Measurements from ENCODE around the gene FAM50B. TPM values are rescaled to one million over a fixed set of nuclear protein-coding genes. Genes with fewer than 3 reads are reported as not detected.

The FAM50B gene
- total and polyA plus RNA-seq, 2 experiments from 2014 or later = 2.2 to 2.6 TPM

DNA sequence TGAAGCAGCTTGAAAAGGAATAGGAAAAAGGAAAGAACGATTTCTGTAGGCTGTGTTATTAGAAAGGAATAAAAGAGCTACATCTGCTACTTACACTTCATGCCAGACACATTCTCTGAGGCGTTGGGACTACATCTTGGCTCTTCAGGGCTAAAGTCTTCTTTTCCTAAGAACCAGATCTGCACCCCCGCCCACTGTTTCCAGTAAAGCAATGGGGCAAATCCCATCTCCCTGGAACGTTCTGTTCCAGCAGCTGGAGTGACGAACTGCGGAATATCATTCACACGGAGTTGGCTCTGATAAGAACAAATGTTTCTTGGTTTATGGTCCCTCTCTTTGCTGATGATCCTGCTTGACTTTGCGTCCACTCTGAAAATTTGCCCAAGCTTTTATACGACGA is 26.9 kb downstream of the FAM50B start:
- Histone ChIP-seq H3K4me1 (ENCODE audit: low read depth) (no peaks in the 10 kb centered on the region), H3K27me3 (no peaks in the 10 kb centered on the region), H3K27ac (no peak overlapping the region), H3K36me3 (no peaks in the 10 kb centered on the region), H3K4me3 (no peak overlapping the region), H3K9me3 (ENCODE audit: low read depth) (no peaks in the 10 kb centered on the region)
- DNase-seq (ENCODE audit: low read depth in 1 of 2, low spot score in 1 of 2) = peak in 1 of 2 donors; percentile 94
- TF ChIP-seq, protein P1, sequence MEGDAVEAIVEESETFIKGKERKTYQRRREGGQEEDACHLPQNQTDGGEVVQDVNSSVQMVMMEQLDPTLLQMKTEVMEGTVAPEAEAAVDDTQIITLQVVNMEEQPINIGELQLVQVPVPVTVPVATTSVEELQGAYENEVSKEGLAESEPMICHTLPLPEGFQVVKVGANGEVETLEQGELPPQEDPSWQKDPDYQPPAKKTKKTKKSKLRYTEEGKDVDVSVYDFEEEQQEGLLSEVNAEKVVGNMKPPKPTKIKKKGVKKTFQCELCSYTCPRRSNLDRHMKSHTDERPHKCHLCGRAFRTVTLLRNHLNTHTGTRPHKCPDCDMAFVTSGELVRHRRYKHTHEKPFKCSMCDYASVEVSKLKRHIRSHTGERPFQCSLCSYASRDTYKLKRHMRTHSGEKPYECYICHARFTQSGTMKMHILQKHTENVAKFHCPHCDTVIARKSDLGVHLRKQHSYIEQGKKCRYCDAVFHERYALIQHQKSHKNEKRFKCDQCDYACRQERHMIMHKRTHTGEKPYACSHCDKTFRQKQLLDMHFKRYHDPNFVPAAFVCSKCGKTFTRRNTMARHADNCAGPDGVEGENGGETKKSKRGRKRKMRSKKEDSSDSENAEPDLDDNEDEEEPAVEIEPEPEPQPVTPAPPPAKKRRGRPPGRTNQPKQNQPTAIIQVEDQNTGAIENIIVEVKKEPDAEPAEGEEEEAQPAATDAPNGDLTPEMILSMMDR (IDR thresholded peaks at IDR 0.05; ENCODE audit: low read depth, low read length) = no peak

DNA sequence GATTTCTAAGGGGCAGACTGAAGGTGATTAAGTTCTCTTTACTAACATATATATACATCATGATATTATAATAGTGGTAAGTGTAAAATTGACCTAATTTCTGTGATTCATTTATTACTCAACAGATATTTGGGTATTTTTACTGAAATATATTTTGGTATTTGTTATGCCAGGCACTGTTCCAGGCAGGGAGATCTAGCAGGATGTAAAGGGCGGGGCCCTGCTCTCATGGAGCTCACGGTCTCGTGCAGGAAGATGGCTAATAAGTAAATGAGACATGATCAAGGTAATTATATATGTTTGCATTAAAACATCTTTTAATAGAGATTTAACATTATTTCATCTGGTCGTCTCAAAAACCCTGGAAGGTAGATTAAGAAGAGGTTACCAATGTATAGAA is 27.7 kb downstream of the FAM50B start:
- H3K4me3 ChIP-seq = no peak overlapping the region
- no peaks in the 10 kb centered on the region for H3K4me1 ChIP-seq (ENCODE audit: low read depth)
- H3K27me3 ChIP-seq = no peaks in the 10 kb centered on the region
- no peaks in the 10 kb centered on the region for H3K9me3 ChIP-seq (ENCODE audit: low read depth)
- H3K27ac ChIP-seq = no peak overlapping the region
- TF ChIP-seq, protein P1 (IDR thresholded peaks at IDR 0.05; ENCODE audit: low read depth, low read length) = no peak
- peak in 1 of 2 donors; percentile 76 for DNase-seq (ENCODE audit: low read depth in 1 of 2, low spot score in 1 of 2)
- no peaks in the 10 kb centered on the region for H3K36me3 ChIP-seq

DNA sequence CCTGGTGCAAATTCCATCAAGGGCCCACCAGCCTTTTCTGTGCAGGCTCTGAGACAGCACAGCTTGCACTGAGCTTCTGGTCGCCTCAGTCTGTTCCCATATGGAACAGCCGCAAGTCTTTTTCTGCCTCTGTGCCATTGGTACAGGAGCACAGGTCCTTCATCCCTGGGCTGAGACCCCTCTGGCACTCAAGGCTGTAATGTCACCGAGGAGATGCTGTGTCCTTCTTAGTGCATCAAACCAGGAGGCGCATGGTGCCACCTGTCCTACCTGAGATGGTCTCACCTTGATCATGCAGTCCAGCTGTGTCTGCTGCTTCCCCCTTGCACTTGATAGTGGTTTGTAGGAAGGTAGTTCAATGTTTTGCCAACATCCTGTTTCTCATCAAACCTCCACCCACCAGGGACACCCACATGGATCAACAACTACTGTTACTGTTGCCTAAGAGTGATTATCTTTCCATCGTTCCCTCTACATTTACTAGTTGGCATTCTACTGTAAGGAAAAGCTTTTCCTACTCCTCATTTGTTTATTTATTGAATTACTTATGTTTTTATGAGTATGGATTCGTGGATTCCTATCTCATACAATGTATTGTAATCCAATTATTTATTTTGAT is 29.0 kb downstream of the FAM50B start:
- TF ChIP-seq, protein P1 (IDR thresholded peaks at IDR 0.05; ENCODE audit: low read depth, low read length) = no peak
- Histone ChIP-seq H3K4me1 (ENCODE audit: low read depth) (no peaks in the 10 kb centered on the region), H3K27ac (no peak overlapping the region), H3K36me3 (no peaks in the 10 kb centered on the region), H3K4me3 (no peak overlapping the region), H3K9me3 (ENCODE audit: low read depth) (no peaks in the 10 kb centered on the region), H3K27me3 (no peaks in the 10 kb centered on the region)
- DNase-seq (ENCODE audit: low read depth in 1 of 2, low spot score in 1 of 2) = no peak

DNA sequence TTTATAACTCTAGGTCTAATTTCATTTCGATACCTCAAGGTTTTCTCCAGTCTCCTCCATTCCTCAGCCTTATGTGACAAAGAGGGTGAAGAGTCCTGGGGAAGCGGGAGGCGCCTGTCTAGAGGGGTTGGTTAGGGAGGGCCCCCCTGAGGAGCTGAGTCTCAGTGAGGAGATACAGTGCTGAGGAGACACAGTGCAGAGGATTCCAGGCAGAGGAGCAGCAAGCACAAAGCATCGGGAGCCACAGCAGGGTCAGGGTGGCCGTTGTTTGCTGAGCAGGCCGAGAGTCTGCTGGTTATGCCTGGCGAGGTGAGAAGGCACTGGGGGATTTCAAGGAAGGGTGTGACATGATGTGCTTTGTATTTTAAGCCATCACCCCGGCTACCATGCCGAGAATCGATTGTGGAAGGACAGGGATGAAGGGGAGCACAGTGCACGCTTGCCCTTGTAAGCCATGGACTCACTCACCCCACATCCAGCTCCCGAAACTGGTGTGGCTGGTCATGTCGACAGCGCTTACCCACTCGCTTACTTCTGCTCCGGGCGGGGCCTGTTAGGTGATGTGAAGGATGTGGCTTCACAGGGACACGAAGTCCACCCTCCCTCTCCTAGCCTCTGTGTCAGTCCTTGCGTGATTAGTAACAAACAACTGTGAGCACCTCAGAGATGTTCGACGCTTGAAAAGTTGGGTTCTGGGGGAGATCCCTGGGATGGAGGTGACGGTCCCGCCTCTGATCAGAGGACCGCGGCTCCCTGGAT is 30.2 kb downstream of the FAM50B start:
- H3K27me3 ChIP-seq = no peaks in the 10 kb centered on the region
- no peak overlapping the region for H3K4me3 ChIP-seq
- H3K36me3 ChIP-seq = no peaks in the 10 kb centered on the region
- no peak for DNase-seq (ENCODE audit: low read depth in 1 of 2, low spot score in 1 of 2)
- TF ChIP-seq, protein P1 (IDR thresholded peaks at IDR 0.05; ENCODE audit: low read depth, low read length) = no peak
- no peaks in the 10 kb centered on the region for H3K9me3 ChIP-seq (ENCODE audit: low read depth)
- no peak overlapping the region for H3K27ac ChIP-seq
- no peaks in the 10 kb centered on the region for H3K4me1 ChIP-seq (ENCODE audit: low read depth)

DNA sequence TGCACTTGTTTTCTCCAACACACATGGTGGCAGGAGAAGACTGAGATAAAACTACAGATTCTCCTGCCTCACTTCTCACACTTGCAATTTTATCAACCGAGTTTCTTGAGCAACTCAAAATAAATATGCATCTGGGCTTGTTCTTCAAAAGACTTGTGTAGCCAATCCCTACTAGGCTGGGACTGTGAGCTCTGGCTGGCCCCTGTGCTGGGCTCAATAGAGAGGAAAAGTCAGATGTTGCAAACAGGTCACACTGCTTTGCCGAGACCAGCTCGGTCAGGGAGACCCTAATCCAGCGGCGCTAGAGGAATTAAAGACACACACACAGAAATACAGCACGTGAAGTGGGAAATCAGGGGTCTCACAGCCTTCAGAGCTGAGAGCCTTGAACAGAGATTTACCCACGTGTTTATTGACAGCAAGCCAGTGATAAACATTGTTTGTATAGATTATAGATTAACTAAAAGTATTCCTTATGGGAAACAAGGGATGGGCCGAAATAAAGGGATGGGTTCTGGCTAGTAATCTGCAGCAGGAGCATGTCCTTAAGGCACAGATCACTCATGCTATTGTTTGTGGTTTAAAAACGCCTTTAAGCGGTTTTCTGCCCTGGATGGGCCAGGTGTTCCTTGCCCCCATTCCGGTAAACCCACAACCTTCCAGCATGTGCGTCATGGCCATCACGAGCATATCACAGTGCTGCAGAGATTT is 32.7 kb downstream of the FAM50B start:
- DNase-seq (ENCODE audit: low read depth in 1 of 2, low spot score in 1 of 2) = no peak
- TF ChIP-seq, protein P1 (IDR thresholded peaks at IDR 0.05; ENCODE audit: low read depth, low read length) = no peak

More for the DNA sequence above, 32.7 kb downstream of the FAM50B start:
- H3K9me3 ChIP-seq (ENCODE audit: low read depth) = no peaks in the 10 kb centered on the region
- no peak overlapping the region for H3K27ac ChIP-seq
- H3K4me3 ChIP-seq = no peak overlapping the region
- no peaks in the 10 kb centered on the region for H3K4me1 ChIP-seq (ENCODE audit: low read depth)
- H3K27me3 ChIP-seq = no peaks in the 10 kb centered on the region
- no peaks in the 10 kb centered on the region for H3K36me3 ChIP-seq

Data from cardiac muscle cell (in vitro differentiated cells and primary cell).